Measurements from ENCODE around the gene CCL25.

Gene CCL25

DNA sequence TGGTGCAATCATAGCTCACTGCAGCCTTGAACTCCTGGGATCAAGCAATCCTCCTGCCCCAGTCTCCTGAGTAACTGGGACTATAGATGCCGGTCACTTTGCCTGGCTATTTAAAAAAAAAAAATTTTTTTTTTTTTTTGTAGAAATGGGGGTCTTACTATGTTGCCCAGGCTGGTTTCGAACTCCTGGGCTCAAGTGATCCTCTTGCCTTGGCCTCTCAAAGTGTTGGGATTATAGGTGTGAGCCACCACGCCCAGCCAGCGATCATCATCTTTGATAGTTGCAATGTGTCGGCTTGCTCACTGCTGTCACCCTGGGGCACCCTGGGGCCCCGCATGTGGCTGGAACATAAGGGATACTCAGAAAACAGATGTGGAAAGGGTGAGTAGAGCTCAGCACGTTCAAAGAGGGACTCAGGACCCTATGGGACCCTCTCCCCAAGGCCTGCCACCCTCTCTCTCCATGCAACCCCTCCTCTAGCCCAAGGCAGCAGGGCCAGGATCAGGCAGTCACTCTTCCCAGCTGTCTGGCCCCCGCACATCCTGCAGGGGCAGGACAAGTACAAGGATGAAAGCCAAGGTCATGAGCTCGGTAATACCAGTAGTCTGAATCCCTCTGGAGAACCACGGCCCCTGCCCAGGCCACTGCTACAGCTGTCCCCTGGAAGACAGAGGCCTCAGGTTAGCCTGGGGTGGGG, 6.5 kb upstream of the CCL25 start:
- DNase-seq (ENCODE audit: low read depth, low spot score), result no peak

DNA sequence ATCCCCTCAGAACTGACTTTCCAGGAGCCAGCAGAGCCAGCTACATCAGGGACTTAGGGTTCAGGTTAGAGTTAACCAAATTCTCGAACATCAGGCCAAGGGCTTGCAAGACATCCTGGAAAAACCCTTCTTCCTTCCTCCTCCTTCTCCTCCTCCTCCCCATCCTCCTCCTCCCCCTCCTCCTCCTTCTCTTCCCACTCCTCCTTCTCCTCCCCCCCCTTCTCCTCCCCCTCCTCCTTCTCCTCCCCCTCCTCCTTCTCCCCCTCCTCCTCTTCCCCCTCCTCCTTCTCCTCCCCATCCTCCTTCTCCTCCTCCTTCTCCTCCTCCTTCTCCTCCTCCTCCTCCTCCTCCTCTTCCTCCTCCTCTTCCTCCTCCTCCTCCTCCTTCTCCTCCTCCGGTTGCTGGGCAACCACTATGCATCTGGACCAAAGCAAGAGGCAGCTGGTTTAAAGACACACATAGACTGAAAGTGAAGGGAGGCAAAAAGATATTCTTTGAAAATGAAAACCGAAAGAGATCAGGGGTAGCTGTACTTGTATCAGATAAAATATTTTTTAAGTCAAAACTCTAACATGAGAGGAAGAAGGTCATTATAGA, 5.9 kb upstream of the CCL25 start:
- no peak for DNase-seq (ENCODE audit: low read depth, low spot score)

DNA sequence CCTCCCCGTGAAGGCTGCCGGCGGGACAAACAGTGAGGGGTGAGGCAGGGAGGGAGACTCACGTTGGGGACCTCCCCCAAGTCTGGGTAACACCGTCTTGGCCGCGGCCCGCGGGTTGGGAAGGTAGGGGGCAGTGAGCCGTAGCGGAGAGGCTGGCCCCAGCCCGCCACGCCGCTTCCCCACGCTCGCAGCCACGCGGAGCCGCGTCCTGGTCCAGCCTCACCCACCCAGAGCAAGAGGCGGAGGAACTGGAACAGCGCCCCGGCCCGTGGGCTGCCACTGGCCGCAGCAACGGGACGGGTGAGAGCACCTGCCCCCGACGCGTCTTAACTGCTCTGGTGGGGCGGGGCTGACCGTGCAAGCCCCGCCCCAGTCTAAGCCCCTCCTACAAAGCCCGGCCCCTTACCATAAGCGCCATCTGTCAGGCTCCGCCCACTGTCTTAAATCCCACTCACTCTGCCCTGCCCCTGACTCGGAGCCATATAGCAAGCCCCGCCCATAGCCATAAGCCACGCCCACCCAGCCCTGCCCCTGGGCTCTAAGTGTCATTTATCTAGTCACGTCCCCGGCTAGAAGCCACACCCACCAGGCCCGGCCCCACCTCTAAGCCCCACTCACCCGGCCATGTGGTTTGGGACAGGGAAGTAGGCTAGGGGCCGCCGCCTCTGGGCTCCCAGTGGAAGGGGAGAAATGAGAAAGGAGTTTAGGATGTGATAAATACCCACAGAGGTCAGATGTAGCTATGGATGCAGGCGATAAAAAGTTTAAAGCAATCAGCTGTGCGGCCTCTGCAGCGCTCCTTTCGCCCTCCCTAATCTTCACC, 2.1 kb upstream of the CCL25 start:
- peak; percentile 88 for DNase-seq (ENCODE audit: low read depth, low spot score)

DNA sequence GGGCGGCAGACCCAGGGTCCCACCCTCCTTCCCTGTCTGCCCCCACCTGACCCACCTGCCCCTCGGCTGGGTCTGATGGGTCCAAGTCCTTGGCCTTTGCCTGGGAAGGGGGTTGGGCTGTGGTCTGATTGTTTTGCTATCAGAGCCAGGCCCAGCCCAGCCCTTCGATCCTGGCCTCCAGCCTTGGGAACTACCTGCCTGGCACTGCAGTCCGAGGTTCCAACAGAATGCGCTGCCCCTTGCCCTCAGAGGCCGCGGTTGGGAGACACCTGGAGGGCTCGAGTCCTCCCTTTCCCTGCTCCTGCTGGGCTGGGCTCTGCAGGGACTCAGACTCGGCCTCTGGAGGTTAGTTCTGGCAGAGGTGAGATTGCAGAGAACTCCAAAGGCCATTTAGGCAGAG, 1.6 kb downstream of the CCL25 start:
- DNase-seq (ENCODE audit: low read depth, low spot score), result no peak

DNA sequence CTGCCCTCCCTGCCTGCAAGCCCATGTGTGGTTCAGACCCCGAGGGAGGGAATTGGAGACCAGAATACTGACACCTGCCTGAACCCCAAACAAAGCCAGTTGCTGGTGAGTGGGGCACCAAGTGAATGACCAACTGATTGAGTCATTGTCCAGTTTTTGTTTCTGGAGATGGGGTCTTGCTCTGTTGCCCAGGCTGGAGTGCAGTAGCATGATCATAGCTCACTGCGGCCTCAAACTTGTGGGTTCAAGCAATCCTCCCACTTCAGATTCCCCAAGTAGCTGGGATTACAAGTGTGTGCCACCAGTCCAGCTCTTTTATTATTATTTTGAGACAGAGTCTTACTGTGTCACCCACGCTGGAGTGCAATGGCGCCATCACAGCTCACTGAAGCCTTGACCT, 4.0 kb downstream of the CCL25 start:
- no peak for DNase-seq (ENCODE audit: low read depth, low spot score)

DNA sequence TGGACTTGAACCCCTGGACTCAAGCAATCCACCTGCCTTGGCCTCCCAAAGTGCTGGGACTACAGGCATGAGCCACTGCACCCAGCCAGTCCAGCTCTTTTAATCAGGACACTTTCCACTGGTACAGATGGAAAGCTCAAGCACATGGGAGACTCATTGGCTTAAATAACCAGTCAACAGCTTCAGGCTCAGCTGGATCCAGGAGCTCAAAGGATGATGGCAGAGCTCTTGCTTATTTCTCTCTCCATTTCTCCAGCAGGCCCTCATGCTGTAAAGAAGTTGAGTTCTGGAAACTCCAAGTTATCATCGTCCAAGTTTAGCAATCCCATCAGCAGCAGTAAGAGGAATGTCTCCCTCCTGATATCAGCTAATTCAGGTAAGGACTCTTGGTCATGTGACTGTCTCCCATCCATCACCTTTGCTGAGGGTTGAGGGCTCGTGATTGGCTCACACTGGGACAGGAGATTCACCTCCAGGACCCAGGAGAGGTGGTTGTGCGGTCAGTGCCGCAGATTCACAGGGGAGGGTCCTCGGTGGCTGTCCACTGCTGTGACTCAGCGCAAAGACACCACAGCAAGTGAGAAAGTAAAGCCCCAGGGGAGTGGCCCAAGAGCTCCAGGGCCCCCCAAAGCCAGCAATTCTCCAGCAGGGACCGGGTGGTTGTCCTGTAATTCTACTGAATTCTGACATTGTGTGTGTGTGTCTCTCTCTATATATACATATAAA, 5.1 kb downstream of the CCL25 start:
- DNase-seq (ENCODE audit: low read depth, low spot score), result no peak

DNA sequence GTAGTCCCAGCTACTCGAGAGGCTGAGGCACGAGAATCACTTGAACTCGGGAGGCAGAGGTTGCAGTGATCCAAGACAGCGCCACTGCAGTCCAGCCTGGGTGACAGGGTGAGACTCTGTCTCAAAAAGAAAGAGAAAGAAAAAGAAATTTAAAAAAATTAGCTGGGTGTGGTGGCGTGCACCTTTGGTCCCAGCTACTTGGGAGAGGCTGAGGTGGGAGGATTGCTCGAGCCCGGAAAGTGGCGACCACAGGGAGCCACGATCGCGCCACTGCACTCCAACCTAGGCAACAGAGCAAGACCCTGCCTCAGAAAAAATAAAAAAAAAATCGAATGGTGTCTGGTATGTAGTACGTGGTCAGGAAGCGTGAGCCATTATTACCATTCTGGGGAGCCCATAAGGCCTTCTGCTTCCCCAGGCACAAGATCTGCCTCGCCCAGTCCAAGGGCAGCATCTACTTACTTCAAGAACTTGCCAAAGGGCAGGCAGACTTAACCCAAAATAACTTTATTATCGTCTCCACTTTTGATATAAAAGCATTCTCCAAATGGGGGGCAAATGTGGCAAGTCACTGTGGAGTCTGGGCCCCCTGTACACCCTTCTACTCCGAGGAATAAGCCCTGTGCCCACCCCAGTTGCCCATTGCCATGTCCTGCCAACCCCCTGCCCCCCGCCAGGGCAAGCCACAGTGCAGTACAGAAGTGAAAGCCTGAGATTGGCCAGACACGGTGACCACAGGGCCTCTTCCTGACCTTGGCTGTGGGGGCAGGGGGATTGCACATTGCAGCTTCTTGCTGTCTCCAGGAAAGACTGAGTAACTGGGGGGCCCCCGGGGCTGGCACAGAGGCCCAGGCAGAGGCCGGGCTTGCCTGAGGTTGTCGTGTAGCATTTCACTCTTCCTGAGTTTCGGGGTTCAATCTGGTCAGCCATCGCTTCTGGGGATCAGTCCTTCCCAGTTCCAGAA, 12.6 kb downstream of the CCL25 start:
- DNase-seq (ENCODE audit: low read depth, low spot score), result no peak

DNA sequence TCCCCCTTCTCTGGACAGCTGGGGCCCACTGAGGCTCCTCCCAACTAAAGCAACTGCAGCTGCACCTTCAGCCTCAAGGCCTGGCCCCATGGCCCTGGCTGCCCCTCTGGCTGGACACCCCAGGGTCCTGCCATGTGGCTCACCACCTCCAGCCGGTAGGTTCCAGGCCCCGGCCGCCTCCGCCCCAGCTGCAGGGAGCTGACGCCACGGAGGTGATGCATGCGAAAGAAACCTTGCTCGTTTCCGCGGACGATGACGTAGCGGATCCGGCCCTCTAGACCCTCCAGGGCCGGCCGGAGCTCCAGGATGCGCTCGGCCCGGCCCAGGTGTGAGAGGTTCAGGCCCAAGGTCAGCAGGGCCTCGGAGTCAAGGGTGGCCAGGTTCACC, 13.3 kb downstream of the CCL25 start:
- no peak for DNase-seq (ENCODE audit: low read depth, low spot score)

DNA sequence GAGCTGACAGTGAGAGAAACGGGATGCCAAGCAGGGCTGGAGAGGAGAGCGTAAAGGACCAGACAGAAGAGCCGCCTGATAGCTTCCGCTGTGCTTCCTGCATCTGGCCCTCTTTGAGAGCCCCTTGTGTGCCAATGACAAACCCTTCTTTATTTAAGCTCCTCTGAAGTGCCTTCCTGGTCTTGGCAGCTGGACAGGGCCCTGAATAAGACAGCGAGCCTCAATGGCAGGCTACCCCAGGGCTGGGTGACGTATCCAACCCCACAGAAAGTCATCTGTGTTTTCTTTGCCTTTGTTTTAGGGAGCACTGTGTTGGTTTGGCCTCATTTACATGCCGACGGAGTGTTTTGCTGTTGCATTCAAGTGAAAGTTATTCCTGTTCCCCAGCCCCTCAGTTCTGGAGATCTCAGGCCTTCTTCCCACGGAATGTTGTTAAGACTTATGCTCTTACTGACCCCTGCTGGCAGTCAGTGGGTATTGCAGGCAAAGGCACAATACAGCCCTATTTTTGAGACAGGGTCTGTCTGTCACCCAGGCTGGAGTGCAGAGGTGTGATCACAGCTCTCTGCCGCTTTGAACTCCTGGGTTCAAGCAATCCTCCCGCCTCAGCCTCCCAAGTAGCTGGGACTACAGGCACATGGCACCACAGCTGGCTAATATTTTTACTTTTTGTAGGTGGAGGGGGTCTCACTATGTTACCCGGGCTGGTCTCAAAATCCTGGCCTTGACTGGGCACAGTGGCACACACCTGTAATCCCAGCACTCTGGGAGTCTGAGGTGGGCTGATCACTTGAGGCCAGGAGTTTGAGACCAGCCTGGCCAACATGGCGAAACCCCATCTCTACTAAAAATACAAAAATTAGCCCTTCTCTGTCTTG, 16.8 kb downstream of the CCL25 start:
- DNase-seq (ENCODE audit: low read depth, low spot score), result peak; percentile 20

DNA sequence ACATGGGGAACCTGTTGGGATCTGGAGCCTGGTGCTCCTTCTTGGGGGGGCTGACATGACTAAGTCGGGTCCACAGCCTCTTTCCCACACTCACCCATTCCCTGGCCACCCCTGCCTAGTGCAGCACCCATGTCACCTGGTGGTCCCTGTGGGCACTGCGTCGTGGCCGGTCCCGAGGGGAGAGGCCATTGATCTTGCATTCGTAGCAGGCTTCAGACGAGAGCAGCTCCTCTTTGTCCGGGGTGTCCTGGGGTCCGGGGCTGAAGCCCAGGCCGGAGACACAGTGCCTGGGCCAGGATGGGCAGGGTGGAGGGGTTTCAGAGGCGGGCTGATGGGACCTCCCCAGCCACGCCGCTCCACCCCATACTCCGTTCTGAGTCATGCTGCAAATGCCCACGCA, 19.4 kb downstream of the CCL25 start:
- no peak for DNase-seq (ENCODE audit: low read depth, low spot score)

DNA sequence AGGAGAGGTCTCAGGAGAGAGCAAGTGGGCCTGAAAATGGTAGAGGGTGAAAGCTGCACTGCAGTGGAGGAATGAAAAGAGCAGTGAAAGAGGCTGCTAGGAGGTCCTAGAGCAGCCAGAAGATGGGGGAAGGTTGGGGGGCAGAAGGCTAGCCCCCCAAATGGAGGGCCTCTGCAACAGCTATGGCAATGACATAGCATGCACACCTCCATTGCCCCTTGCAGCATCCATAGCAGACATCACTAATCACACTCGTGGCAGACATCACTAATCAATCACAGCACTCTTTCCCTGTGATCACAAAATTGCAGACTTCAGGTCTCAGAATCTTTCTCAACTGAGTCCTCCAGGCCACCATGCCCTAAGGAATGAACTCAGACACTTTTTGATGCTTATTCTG, 21.9 kb downstream of the CCL25 start:
- DNase-seq (ENCODE audit: low read depth, low spot score), result no peak

DNA sequence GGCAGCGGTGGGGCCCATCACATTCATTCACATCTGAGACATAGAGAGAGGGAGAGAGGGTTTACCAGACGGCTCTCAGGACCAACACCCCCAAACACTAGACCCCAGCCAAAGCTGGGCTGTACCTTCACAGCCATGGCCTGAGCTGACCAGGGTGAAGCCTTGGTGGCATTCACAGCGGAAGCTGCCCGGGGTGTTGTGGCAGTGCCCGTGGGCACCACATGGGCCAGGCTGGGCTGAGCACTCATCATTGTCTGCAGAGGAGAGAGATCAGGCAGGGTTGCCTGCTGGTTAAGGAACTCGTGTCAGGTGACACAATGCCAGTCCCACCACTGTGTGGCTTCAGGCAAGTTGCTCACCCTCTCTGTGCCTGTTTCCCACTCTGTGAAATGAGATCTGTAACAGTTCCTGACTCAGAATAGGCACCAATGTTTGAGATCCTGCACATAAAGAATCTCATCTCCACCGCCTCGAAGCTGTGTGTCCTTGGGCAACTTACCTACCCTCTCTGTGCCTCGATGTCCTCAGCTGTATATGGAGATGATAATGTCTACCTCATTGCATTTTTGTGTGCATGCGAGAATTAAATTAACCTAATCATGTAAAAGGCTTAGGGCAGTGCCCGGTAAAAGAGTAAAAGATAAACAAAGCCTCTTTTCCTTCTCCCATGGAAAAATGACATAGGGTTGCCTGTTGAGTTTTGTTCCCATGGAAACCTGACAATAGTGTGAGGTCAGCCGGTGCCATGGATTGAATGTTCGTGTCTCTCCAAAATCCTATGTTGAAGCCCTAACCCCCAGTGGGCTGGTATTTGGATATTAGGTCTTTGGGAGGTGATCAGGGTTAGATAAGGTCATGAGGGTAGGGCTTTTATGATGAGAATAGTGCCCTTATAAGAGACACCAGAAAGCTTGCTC, 22.9 kb downstream of the CCL25 start:
- no peak for DNase-seq (ENCODE audit: low read depth, low spot score)

DNA sequence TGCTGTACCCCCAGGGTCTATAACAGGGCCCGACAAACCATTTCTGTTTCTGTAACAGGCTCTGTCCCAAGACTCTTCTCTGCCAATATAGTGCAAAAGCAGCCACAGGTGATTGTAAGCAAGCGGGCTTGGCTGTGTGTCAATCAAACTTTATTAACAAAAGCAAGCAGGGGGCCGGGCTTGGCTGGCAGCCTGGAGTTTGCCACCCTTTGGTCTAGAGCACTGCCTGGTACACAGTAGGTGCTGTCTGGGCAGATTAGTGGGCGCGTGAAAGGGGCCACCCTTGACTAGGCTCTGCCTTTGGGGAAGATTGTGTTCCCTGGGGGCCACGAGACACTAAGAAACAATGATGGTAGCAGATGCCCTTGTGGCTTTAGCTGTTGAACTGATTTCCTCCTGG, 27.4 kb downstream of the CCL25 start:
- no peak for DNase-seq (ENCODE audit: low read depth, low spot score)

DNA sequence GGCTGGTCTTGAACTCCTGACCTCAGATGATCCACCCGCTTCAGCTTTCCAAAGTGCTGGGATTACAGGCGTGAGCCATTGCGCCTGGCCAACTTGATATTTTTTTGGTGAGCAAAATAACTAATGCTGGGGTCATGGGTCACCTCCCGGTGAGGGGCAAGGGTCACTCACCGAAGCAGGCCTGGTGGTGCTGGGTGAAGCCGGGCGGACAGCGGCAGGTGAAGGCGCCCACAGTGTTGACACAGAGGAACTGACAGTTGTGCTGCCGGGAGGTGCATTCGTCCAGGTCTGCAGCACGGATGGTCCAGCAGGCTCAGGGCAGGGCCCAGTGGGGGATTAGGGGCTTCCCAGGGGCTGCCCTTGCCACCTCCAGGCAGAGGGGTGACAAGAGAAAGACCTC, 28.3 kb downstream of the CCL25 start:
- DNase-seq (ENCODE audit: low read depth, low spot score), result no peak

DNA sequence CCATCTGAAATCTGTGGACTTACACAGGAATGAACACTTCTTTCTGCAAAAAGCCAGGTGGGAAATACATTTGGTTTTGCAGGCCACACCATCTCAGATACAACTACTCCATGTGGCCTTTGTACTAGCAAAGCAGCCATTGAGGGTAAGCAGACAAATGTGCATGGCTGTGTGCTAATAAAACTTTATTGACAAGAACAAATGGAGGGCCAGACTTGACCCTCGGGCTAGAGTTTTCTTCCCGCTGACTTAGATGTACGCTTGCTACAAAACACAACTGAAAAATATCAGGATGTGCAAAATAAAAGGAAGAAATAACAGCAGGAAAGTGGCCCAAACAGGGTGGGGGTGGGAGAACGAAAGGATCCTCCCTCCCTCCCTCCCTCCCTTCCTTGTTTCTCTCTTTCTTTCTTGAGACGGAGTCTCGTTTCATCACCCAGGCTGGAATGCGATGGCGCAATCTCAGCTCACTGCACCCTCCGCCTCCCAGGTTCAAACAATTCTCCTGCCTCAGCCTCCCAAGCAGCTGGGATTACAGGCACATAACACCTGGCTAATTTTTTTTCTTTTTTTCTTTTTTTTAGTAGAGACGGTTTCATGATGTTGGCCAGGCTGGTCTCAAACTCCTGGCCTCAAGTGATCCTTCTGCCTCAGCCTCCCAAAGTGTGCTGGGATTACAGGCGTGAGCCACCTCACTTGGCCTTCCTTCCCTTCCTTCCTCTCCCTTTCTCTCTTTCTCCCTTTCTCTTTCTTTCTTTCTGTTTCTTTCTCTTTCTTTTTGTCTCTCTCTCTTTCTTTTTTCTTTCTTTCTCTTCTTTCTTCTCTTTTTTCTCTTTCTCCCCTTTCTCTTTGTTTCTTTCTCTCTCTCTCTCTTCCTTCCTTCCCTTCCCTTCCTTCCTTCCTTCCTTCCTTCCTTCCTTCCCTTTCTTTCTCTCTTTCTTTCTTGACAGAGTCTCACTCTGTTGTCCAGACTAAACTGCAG, 29.3 kb downstream of the CCL25 start:
- DNase-seq (ENCODE audit: low read depth, low spot score), result no peak

DNA sequence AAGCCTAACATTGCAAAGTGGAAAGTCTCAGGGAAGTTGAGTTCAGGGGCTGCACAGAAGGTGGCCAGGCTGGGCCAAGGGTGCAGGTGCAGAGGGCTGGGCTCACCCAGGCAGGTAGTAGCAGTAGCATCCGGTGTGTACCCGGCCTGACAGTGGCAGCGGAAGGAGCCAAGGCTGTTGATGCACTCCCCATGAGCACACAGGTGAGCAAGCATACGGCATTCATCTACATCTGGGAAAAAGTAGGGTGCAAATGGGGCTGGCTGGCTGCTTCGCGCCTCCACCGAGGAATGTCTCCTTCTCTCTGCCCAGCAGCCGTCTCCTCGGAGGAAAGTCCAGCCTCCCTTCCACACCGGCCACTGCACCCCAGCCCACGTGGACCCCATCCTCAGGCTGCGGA, 30.6 kb downstream of the CCL25 start:
- DNase-seq (ENCODE audit: low read depth, low spot score), result no peak

DNA sequence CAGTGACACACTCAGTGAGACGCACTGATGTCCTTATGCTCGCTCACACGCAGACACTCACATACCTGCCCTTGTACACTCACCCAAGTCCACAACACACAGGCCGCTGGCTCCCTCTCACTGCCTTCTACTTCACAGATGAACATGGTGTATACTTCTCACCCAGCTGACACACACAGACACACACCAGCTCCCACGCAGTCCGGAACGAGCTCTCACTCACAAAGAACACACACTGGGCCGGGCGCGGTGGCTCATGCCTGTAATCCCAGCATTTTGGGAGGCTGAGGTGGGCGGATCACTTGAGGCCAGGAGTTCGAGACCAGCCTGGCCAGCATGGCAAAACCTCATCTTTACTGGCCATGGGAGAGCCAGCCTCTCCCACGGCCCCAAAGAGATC, 31.6 kb downstream of the CCL25 start:
- no peak for DNase-seq (ENCODE audit: low read depth, low spot score)

Measured in iPS DF 19.7 (cell line).